HG03025 (cell line): ENCODE data around the gene TMEM150B.

Experiments used
- ATAC-seq: cut with Tn5 transposase; IDR thresholded peaks from one replicate; pipeline ENCODE4 v1.9.1; 2021; ENCODE audit warnings: mild to moderate bottlenecking, moderate library complexity; ENCODE audit not compliant: unreplicated experiment, low FRiP score

Gene TMEM150B

GRCh38 chr19:55309448-55309847 lies 15.7 kb downstream of the TMEM150B start:
- ATAC-seq = no peak

- no peak for ATAC-seq
These were observed 16.9 kb downstream of the TMEM150B start for GRCh38 chr19:55308281-55308680.

GRCh38 chr19:55306712-55307111 lies 18.4 kb downstream of the TMEM150B start:
- no peak for ATAC-seq

GRCh38 chr19:55305983-55306562 lies 19.1 kb downstream of the TMEM150B start:
- ATAC-seq = no peak

- ATAC-seq = no peak
These were observed 19.6 kb downstream of the TMEM150B start for GRCh38 chr19:55305491-55305890.

GRCh38 chr19:55304980-55305379 lies 20.2 kb downstream of the TMEM150B start:
- ATAC-seq = no peak

- ATAC-seq = no peak
These were observed 20.7 kb downstream of the TMEM150B start for GRCh38 chr19:55304279-55304978.

- ATAC-seq = no peak
These were observed 21.7 kb downstream of the TMEM150B start for GRCh38 chr19:55303477-55303876.

- ATAC-seq = no peak
These were observed 22.8 kb downstream of the TMEM150B start for GRCh38 chr19:55302318-55302703.

GRCh38 chr19:55301459-55302317 lies 23.5 kb downstream of the TMEM150B start:
- ATAC-seq = no peak

- no peak for ATAC-seq
These were observed 24.2 kb downstream of the TMEM150B start for GRCh38 chr19:55300886-55301458.

GRCh38 chr19:55299991-55300390 lies 25.1 kb downstream of the TMEM150B start:
- ATAC-seq = no peak

GRCh38 chr19:55297267-55297666 lies 27.9 kb downstream of the TMEM150B start:
- ATAC-seq = no peak

GRCh38 chr19:55289117-55289796 lies 35.9 kb downstream of the TMEM150B start:
- no peak for ATAC-seq

- no peak for ATAC-seq
These were observed 37.6 kb downstream of the TMEM150B start for GRCh38 chr19:55287361-55288079.

- ATAC-seq = no peak
These were observed 39.8 kb downstream of the TMEM150B start for GRCh38 chr19:55285229-55285890.

- ATAC-seq = no peak
These were observed 40.6 kb downstream of the TMEM150B start for GRCh38 chr19:55284405-55285058.

- ATAC-seq = no peak
These were observed 41.4 kb downstream of the TMEM150B start, which contains the start of gene BRSK1 for GRCh38 chr19:55283548-55284377. BRSK1 (plus strand) TSS chr19:55283997; CDS start chr19:55284443, 446 bp downstream.
